GM19467 (cell line): Measurements from ENCODE around the gene NAV3.

Experiments
- ATAC-seq: cut with Tn5 transposase; IDR thresholded peaks from one replicate; pipeline ENCODE4 v1.9.1; 2021; ENCODE audit warnings: mild to moderate bottlenecking, moderate library complexity; ENCODE audit not compliant: unreplicated experiment

NAV3 gene

GRCh38 chr12:78034025-78034424, 203.3 kb downstream of the NAV3 start:
- ATAC-seq = no peak

- no peak for ATAC-seq
Measured at GRCh38 chr12:78035901-78036606, 205.4 kb downstream of the NAV3 start.

GRCh38 chr12:78036874-78037273, 206.2 kb downstream of the NAV3 start:
- no peak for ATAC-seq

- no peak for ATAC-seq
Measured at GRCh38 chr12:78037707-78038106, 207.0 kb downstream of the NAV3 start.

GRCh38 chr12:78038541-78038940, 207.8 kb downstream of the NAV3 start:
- no peak for ATAC-seq

- no peak for ATAC-seq
Measured at GRCh38 chr12:78038986-78039385, 208.3 kb downstream of the NAV3 start.

GRCh38 chr12:78040111-78040510, 209.4 kb downstream of the NAV3 start:
- no peak for ATAC-seq

- ATAC-seq = no peak
Measured at GRCh38 chr12:78050790-78051189, 220.1 kb downstream of the NAV3 start.

- ATAC-seq = no peak
Measured at GRCh38 chr12:78055545-78055944, 224.9 kb downstream of the NAV3 start.

GRCh38 chr12:78057075-78057474, 226.4 kb downstream of the NAV3 start:
- ATAC-seq = no peak

GRCh38 chr12:78060186-78060585, 229.5 kb downstream of the NAV3 start:
- ATAC-seq = no peak

GRCh38 chr12:78062786-78063185, 232.1 kb downstream of the NAV3 start:
- ATAC-seq = no peak

- no peak for ATAC-seq
Measured at GRCh38 chr12:78081590-78082314, 251.1 kb downstream of the NAV3 start.

- no peak for ATAC-seq
Measured at GRCh38 chr12:78085542-78086182, 255.0 kb downstream of the NAV3 start.

- no peak for ATAC-seq
Measured at GRCh38 chr12:78086553-78087362, 256.1 kb downstream of the NAV3 start.

- no peak for ATAC-seq
Measured at GRCh38 chr12:78087363-78087675, 256.6 kb downstream of the NAV3 start.

- ATAC-seq = no peak
Measured at GRCh38 chr12:78088391-78088832, 257.7 kb downstream of the NAV3 start.

GRCh38 chr12:78090266-78090665, 259.6 kb downstream of the NAV3 start:
- no peak for ATAC-seq

GRCh38 chr12:78095623-78096022, 264.9 kb downstream of the NAV3 start:
- ATAC-seq = no peak

- no peak for ATAC-seq
Measured at GRCh38 chr12:78096909-78097597, 266.4 kb downstream of the NAV3 start.

- no peak for ATAC-seq
Measured at GRCh38 chr12:78099806-78100205, 269.1 kb downstream of the NAV3 start.
